Measurements from ENCODE around the gene SHANK2. TPM values are rescaled to one million over a fixed set of nuclear protein-coding genes. Genes with fewer than 3 reads are reported as not detected.
A peak's percentile ranks its signal among the peaks of the same experiment; 100 is the strongest.

Gene SHANK2
- total RNA-seq, 4 donors from 2014 or later = 1.1 to 16.7 (median 9.0) TPM

DNA sequence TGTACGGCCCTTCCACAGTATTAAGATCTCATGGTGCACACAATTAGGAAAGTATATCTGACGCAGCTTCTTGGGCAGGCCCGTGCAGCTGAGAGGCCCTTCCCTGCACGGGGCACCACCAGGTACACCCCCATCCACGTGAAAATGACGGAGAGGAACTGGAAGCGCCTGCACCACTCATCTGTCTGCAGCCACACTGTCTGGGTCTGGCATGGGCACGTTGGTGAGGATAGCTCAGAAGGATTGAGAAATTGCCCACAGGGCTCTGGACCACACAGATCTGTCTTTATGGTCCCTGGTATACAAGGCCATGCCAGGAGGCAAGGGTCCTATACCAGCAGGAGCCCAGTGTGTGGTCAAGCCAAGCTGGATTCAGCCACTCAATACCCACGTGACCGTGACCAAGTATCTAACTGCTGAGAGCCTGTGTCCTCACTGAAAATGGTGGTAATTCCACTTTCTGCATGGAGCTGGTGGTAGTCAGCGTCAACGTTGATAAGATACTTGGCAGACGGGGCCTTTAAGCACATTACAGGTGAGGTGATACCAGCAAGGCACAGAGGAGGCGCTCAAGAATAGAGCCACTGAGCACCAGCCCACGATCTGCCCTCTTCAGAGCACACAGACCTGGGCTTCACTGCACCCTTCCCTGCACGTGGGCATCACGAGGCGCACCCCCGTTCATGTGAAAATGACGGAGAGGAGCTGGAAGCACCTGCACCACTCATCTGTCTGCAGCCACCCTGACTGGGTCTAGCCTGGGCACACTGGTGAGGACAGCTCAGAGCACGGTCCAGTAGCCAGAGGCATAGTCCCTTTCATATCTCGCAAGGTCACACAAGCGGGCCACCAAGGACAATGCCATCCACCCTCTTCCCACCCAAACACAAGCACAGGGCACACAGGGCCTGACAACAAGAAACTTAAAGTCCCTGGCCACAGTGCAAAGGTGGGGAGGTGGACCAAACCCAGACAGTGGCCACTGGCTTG is 28.4 kb downstream of the SHANK2 start:
- peak in 1 of 2 donors; percentile 52 for DNase-seq (ENCODE audit: low spot score in 2 of 2)
- intact Hi-C loops (cut with DNase I; ENCODE audit: low total_unique reads) = no loop called here

DNA sequence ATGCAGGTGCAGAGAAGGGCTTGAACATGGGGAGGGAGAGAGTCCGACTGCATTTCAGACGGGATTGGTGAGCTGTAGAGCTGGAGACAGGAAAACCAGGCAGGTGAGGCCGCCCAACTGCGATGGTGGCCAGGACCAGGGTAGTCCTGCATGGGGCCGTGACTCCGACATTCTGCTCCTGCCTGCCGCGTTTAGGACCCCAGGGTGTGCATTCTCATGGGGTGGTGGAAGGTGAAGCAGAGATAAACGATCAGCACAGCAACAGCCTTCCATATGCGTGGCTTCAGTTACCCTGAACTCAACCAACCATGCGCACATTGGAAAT is 29.3 kb downstream of the SHANK2 start:
- DNase-seq (ENCODE audit: low spot score in 2 of 2) = peak in 1 of 2 donors; percentile 43
- H3K4me3 ChIP-seq (ENCODE audit: low read depth, poor library complexity, severe bottlenecking) = no peak overlapping the region
- intact Hi-C loops (cut with DNase I; ENCODE audit: low total_unique reads) = no loop called here
- TF ChIP-seq POLR2A (IDR thresholded peaks at IDR 0.05) = no peak
- TF ChIP-seq, protein P1, sequence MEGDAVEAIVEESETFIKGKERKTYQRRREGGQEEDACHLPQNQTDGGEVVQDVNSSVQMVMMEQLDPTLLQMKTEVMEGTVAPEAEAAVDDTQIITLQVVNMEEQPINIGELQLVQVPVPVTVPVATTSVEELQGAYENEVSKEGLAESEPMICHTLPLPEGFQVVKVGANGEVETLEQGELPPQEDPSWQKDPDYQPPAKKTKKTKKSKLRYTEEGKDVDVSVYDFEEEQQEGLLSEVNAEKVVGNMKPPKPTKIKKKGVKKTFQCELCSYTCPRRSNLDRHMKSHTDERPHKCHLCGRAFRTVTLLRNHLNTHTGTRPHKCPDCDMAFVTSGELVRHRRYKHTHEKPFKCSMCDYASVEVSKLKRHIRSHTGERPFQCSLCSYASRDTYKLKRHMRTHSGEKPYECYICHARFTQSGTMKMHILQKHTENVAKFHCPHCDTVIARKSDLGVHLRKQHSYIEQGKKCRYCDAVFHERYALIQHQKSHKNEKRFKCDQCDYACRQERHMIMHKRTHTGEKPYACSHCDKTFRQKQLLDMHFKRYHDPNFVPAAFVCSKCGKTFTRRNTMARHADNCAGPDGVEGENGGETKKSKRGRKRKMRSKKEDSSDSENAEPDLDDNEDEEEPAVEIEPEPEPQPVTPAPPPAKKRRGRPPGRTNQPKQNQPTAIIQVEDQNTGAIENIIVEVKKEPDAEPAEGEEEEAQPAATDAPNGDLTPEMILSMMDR (IDR thresholded peaks at IDR 0.05) = no peak
- WGBS, 2 donors = 88 to 92% methylated on average over 11 of the region's 11 CpGs

More for the DNA sequence above, 28.4 kb downstream of the SHANK2 start:
- 89 to 93% methylated on average over 23 of the region's 23 CpGs for WGBS, 2 donors
- TF ChIP-seq, protein P1 (IDR thresholded peaks at IDR 0.05) = no peak
- no peak for TF ChIP-seq POLR2A (IDR thresholded peaks at IDR 0.05)
- H3K4me3 ChIP-seq (ENCODE audit: low read depth, poor library complexity, severe bottlenecking) = no peak overlapping the region

DNA sequence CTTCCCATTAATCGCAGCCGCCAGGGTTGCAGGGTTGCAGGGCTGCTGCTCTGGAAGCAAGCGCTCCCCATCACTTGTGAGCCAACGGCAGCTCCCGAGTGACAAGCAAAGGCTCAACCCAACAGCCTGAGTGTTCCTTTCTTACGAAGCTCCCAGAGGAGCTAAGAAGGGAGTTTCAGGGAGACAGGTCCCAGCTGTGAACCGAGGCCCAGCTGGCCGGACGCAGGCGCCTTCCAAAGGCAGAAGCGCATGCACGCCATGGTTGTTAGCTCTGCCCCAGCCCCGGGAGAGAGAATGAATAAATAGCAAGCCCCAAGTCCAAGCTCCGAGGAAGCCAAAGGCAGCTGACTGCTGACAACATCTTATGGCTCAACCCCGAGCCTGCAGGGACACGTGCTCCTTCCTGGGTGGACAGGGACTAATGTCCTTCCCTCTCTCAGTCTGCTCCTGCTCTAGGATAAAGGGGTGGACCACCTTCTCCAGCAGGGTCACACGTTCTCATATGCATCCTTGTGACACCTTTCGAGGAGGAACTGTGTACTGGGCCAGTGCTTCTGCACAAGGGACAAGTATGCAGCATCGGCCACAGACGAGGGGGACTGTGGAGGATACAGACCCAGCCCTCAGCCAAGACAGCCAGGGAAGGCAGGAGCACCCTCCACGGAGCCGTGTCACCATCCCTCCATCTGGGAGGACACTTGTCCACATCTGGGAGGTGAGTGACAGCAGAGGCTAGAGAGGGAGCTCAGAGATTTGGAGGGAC is 29.9 kb downstream of the SHANK2 start:
- H3K4me3 ChIP-seq (ENCODE audit: low read depth, poor library complexity, severe bottlenecking) = no peak overlapping the region
- peak in 1 of 2 donors; percentile 67 for DNase-seq (ENCODE audit: low spot score in 2 of 2)
- no peak for TF ChIP-seq POLR2A (IDR thresholded peaks at IDR 0.05)
- TF ChIP-seq, protein P1 (IDR thresholded peaks at IDR 0.05) = no peak
- 65 to 70% methylated on average over 22 of the region's 22 CpGs for WGBS, 2 donors
- intact Hi-C loops (cut with DNase I; ENCODE audit: low total_unique reads) = no loop called here

DNA sequence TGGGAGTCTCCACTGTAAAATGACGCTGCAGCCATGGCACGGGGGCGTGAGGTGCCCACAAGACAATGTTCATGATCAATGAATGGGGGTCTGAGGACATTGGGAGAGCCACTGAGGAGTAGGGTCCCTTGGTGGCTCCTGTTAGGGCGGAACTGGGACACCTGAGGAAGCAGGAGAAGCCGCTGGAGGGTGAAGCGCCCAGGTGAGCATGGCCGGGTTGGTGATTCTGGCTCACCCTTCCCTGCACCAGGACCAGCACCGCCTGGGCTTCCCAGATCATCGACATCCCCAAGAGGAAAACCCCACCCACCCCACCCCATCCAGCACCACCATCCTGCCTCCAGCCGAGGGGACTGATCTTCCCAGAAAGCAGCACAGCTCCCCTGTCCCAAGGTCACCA is 30.6 kb downstream of the SHANK2 start:
- WGBS, 2 donors = 78 to 79% methylated on average over 10 of the region's 10 CpGs
- intact Hi-C loops (cut with DNase I; ENCODE audit: low total_unique reads) = no loop called here
- TF ChIP-seq, protein P1 (IDR thresholded peaks at IDR 0.05) = no peak
- TF ChIP-seq POLR2A (IDR thresholded peaks at IDR 0.05) = no peak
- peak in 1 of 2 donors; percentile 48 for DNase-seq (ENCODE audit: low spot score in 2 of 2)
- no peak overlapping the region for H3K4me3 ChIP-seq (ENCODE audit: low read depth, poor library complexity, severe bottlenecking)

DNA sequence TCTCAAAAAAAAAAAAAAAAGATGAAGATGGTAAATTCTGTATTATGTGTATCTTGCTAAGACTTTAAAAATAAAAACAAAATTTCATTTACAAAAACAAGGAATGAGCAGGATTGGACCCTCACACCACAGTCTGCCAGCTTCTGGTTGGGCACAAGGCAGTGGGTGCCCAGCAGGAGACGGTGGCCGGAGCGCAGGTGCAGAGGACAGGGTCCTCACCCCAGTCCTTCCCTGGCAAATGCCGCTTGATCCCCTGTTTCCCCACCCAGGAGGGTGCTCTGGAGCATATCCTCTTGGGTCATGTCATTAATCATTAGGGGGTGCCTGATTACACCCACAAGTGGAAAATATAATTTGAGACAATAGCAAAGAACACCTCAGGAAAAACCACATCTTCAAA is 31.2 kb downstream of the SHANK2 start:
- 94 to 95% methylated on average over 4 of the region's 4 CpGs for WGBS, 2 donors
- intact Hi-C loops (cut with DNase I; ENCODE audit: low total_unique reads) = no loop called here
- DNase-seq (ENCODE audit: low spot score in 2 of 2) = no peak
- no peak for TF ChIP-seq POLR2A (IDR thresholded peaks at IDR 0.05)
- TF ChIP-seq, protein P1 (IDR thresholded peaks at IDR 0.05) = no peak
- H3K4me3 ChIP-seq (ENCODE audit: low read depth, poor library complexity, severe bottlenecking) = no peak overlapping the region
